K562 (cell line): ENCODE results near the gene ANKRD13D. TPM values are rescaled to one million over a fixed set of nuclear protein-coding genes. Genes with fewer than 3 reads are reported as not detected.

Experiments
- BMI1 ChIP-seq: fragments of 150-350 bp; IDR thresholded peaks from 2 replicates; pipeline ENCODE4 v1.6.1; 2014; ENCODE audit warnings: low read length
- CSDE1 ChIP-seq, 2 experiments: fragments of 450-650 bp; IDR thresholded peaks; 2 replicates each; pipeline ENCODE4 v1.6.1; 2016; ENCODE audit warnings: mild to moderate bottlenecking in 1 of 2
- E2F5 ChIP-seq: sonication (generic); formaldehyde crosslinking; IDR thresholded peaks from 2 replicates; pipeline ENCODE4 v1.8.0; 2022; ENCODE audit warnings: mild to moderate bottlenecking, missing genetic modification reagents
- GABPB1 ChIP-seq: sonication (generic); formaldehyde crosslinking; IDR thresholded peaks from 2 replicates; pipeline ENCODE4 v1.8.0; 2022; ENCODE audit warnings: mild to moderate bottlenecking, missing genetic modification reagents
- JUNB ChIP-seq: fragments of 450-650 bp; formaldehyde crosslinking; conservative IDR thresholded peaks from 2 replicates; pipeline ENCODE4 v1.4.0; 2020; ENCODE audit warnings: mild to moderate bottlenecking
- JUND ChIP-seq, 2 experiments: IDR thresholded peaks; 2 replicates in 1 of 2; 3 replicates in 1 of 2; pipeline ENCODE4 v1.6.1; 2011; ENCODE audit warnings: borderline replicate concordance in 2 of 2, low read depth in 2 of 2, low read length in 2 of 2, improper control_type of control experiment in 1 of 2, missing biosample characterization in 1 of 2, missing genetic modification characterization in 1 of 2, missing genetic modification reagents in 1 of 2
- KAT7 ChIP-seq: sonication (generic); formaldehyde crosslinking; IDR thresholded peaks from 2 replicates; pipeline ENCODE4 v1.8.0; 2022; ENCODE audit warnings: missing genetic modification reagents, mild to moderate bottlenecking, borderline replicate concordance
- KDM2B ChIP-seq: fragments of 250-450 bp; sonication (Bioruptor Pico); IDR thresholded peaks from 2 replicates; pipeline ENCODE4 v1.8.0; 2021; ENCODE audit warnings: mild to moderate bottlenecking, moderate library complexity
- MGA ChIP-seq: fragments of 450-650 bp; IDR thresholded peaks from 2 replicates; pipeline ENCODE4 v1.6.1; 2016; ENCODE audit warnings: mild to moderate bottlenecking, moderate library complexity
- NFE2 ChIP-seq: IDR thresholded peaks from 2 replicates; pipeline ENCODE4 v1.6.1; 2014; ENCODE audit warnings: antibody characterized with exemption, low read depth
- NR2C1 ChIP-seq, 2 experiments: fragments of 450-650 bp; IDR thresholded peaks; 2 replicates each; pipeline ENCODE4 v1.6.1; 2017; ENCODE audit warnings: mild to moderate bottlenecking in 2 of 2, antibody characterized with exemption in 1 of 2, inconsistent platforms in 1 of 2, missing compliant biosample characterization in 1 of 2, missing genetic modification characterization in 1 of 2
- RBM14 ChIP-seq: fragments of 200-400 bp; formaldehyde crosslinking; IDR thresholded peaks from 2 replicates; pipeline ENCODE4 v1.6.1; 2018; ENCODE audit warnings: low read depth, mild to moderate bottlenecking, low read length, moderate library complexity, borderline replicate concordance; ENCODE audit not compliant: insufficient read depth
- TGIF2 ChIP-seq: sonication (generic); formaldehyde crosslinking; IDR thresholded peaks from 2 replicates; pipeline ENCODE4 v1.8.1; 2022; ENCODE audit warnings: mild to moderate bottlenecking, missing genetic modification reagents, moderate library complexity
- ZC3H4 ChIP-seq: sonication (generic); formaldehyde crosslinking; IDR thresholded peaks from 2 replicates; pipeline ENCODE4 v1.9.0; 2021; ENCODE audit warnings: missing genetic modification reagents, borderline replicate concordance
- ZNF232 ChIP-seq: sonication (generic); formaldehyde crosslinking; IDR thresholded peaks from 2 replicates; pipeline ENCODE4 v1.8.0; 2022; ENCODE audit warnings: mild to moderate bottlenecking, missing genetic modification reagents
- polyA plus RNA-seq, 8 experiments: library from polyadenylated mRNA; depleted of rRNA in 4 of 8; stranded (reverse) in 5 of 8; unstranded in 3 of 8; fragments of >200 nt; fragmentation: Nextera tagmentation in 2 of 8; fragmentation: Illumina TruSeq in 1 of 8; extraction: Ambion mirVana in 2 of 8; extraction: Trizol in 1 of 8; gene quantifications; 2 replicates each; pipeline versions ENCODE4 v1.2.1 to v1.2.3, GENCODE V29; 2011 to 2014; ENCODE audit warnings: inconsistent platforms in 1 of 8, missing spikeins in 1 of 8
- total RNA-seq, 7 experiments: library from RNA; depleted of rRNA in 6 of 7; stranded (reverse); fragments of >200 nt in 6 of 7; fragmentation: Illumina TruSeq in 2 of 7; extraction: Trizol in 2 of 7; gene quantifications; 2 replicates each; pipeline versions ENCODE4 v1.2.1 to v1.2.3, GENCODE V29; 2011 to 2021; ENCODE audit warnings: low replicate concordance in 1 of 7

Gene ANKRD13D
- total and polyA plus RNA-seq, 9 of the 15 experiments (the other 6 are each of a cell fraction or from before 2014, with no cell fraction given) = 0.94 to 40.9 (median 22.4) TPM

GRCh38 chr11:67317888-67318555, 28.9 kb downstream of the ANKRD13D start (continued):
- TF ChIP-seq ZC3H4 (CRISPR knock-in tag) (0 out of 2 replicates have a peak, but pooled peaks have one; percentile 31), RBM14 (0 out of 2 replicates have a peak, but pooled peaks have one; percentile 36), E2F5 (CRISPR knock-in tag) (0 out of 2 replicates have a peak, but pooled peaks have one; percentile 54), NR2C1 (IDR thresholded peaks at IDR 0.05) (no peak), NR2C1 (tag; IDR thresholded peaks at IDR 0.05) (no peak), KDM2B (0 out of 2 replicates have a peak, but pooled peaks have one; percentile 41), TGIF2 (peak; percentile 41; the same call in 1 of the 2 replicates), MGA (peak; percentile 75), CSDE1 (IDR thresholded peaks at IDR 0.05) (no peak), KAT7 (CRISPR knock-in tag) (peak; percentile 90), NFE2 (0 out of 2 replicates have a peak, but pooled peaks have one; percentile 31), BMI1 (no peak), GABPB1 (CRISPR knock-in tag) (0 out of 2 replicates have a peak, but pooled peaks have one; percentile 4), JUNB (CRISPR knock-in tag) (no peak), ZNF232 (CRISPR knock-in tag) (peak; percentile 49; the same call in 1 of the 2 replicates), JUND (IDR thresholded peaks at IDR 0.05; ENCODE audit: borderline replicate concordance, low read depth, low read length) (no peak), JUND (tag; IDR thresholded peaks at IDR 0.05; ENCODE audit: borderline replicate concordance, low read depth, low read length) (no peak)
